ENCODE results near the gene B3GALT4.

- TF ChIP-seq CTCF (conservative IDR thresholded peaks at IDR 0.05; ENCODE audit: low read depth, low read length) (no peak), EZH2 (IDR thresholded peaks at IDR 0.05; ENCODE audit: borderline replicate concordance, low read depth, low read length, poor library complexity, severe bottlenecking) (no peak)
Observed at GRCh38 chr6:33324125-33324524, 47.2 kb downstream of the B3GALT4 start.
